SU-DHL-6 (cell line): ENCODE data around the gene FRMPD1.

Experiments used
- H2AFZ ChIP-seq: fragments of 200-600 bp; sonication (generic); 2 replicates; pipeline ENCODE4 v1.6.1; 2014; ENCODE audit warnings: low read depth, mild to moderate bottlenecking, moderate library complexity, mixed read lengths, antibody characterized with exemption, low read length; ENCODE audit not compliant: severe bottlenecking
- H3F3A ChIP-seq: fragments of 200-600 bp; shearing (Covaris generic); 2 replicates; pipeline ENCODE4 v1.6.0; 2016; ENCODE audit warnings: antibody characterized with exemption, mild to moderate bottlenecking; ENCODE audit not compliant: insufficient read depth
- H3K27ac ChIP-seq: fragments of 200-600 bp; sonication (generic); 2 replicates; pipeline ENCODE4 v1.5.1; 2016; ENCODE audit warnings: low read depth, mild to moderate bottlenecking, low read length, moderate library complexity, mixed read lengths
- H3K27me3 ChIP-seq: fragments of 200-600 bp; sonication (generic), shearing (Covaris generic); 2 replicates; pipeline ENCODE4 v1.6.0; 2014; ENCODE audit warnings: mild to moderate bottlenecking, low read length
- H3K36me3 ChIP-seq: fragments of 200-600 bp; sonication (generic); 2 replicates; pipeline ENCODE4 v1.6.1; 2014; ENCODE audit warnings: mild to moderate bottlenecking, low read length, mixed read lengths
- H3K4me2 ChIP-seq: fragments of 300-600, 200-600 bp; shearing (Covaris generic), sonication (generic); 2 replicates; pipeline ENCODE4 v1.6.0; 2014; ENCODE audit warnings: low read length, low read depth, mild to moderate bottlenecking; ENCODE audit not compliant: poor library complexity, severe bottlenecking
- H3K4me3 ChIP-seq: fragments of 200-600 bp; sonication (generic); 2 replicates; pipeline ENCODE4 v1.5.1; 2014; ENCODE audit warnings: antibody characterized with exemption, low read length, mild to moderate bottlenecking, mixed read lengths; ENCODE audit not compliant: insufficient read depth, poor library complexity, severe bottlenecking
- H3K79me2 ChIP-seq: fragments of 200-600 bp; sonication (generic); 2 replicates; pipeline ENCODE4 v1.6.1; 2014; ENCODE audit warnings: mild to moderate bottlenecking, low read length, moderate library complexity; ENCODE audit not compliant: insufficient read depth
- H3K9ac ChIP-seq: fragments of 200-600 bp; sonication (generic); 2 replicates; pipeline ENCODE4 v1.7.0; 2014; ENCODE audit warnings: mild to moderate bottlenecking, low read length
- H3K9me2 ChIP-seq: fragments of 200-600 bp; sonication (generic); replicated peaks from 2 replicates; pipeline ENCODE4 v1.6.1; 2014; ENCODE audit warnings: low read length; ENCODE audit not compliant: insufficient read depth
- H3K9me3 ChIP-seq: fragments of 200-600 bp; sonication (generic); 2 replicates; pipeline ENCODE4 v1.6.1; 2014; ENCODE audit warnings: low read length, mixed read lengths; ENCODE audit not compliant: insufficient read depth
- H4K20me1 ChIP-seq: fragments of 200-600 bp; sonication (generic); 2 replicates; pipeline ENCODE4 v1.6.1; 2014; ENCODE audit warnings: low read depth, mild to moderate bottlenecking, antibody characterized with exemption, low read length, moderate library complexity, mixed read lengths
- CTCF ChIP-seq: fragments of 200-600 bp; sonication (generic); IDR thresholded peaks from one replicate; pipeline ENCODE4 v1.5.1; 2017; ENCODE audit warnings: antibody characterized with exemption, mild to moderate bottlenecking, low read length, moderate library complexity; ENCODE audit not compliant: insufficient read depth, poor library complexity, severe bottlenecking
- EZH2phosphoT487 ChIP-seq: fragments of 200-600 bp; sonication (generic), shearing (Covaris generic); conservative IDR thresholded peaks from 2 replicates; pipeline ENCODE4 v1.6.1; 2018; ENCODE audit warnings: mild to moderate bottlenecking, antibody characterized with exemption, low read length, moderate library complexity, mixed read lengths

The FRMPD1 gene

DNA sequence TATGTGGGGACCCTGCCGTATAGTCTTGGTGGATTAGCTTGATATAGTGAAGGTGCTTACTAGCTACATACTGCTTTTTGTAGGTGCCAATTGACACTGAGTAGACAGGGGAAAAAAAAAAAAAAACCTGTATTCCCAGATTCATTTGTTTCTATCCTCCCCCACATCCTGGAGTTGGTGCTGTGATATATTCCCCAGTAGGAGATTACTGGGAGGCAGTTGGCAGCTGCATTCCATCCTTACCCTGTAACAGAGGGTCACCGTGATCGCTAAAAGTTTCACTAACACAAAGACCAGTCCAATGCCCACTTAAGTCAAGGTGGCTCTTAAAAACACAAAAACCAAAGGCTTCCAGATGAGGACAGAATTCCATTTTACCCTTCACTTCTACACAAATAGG, 30.9 kb upstream of the FRMPD1 start:
- H3F3A ChIP-seq: no peaks in the 10 kb centered on the region
- no peaks in the 10 kb centered on the region for H3K79me2 ChIP-seq
- no peak overlapping the region for H2AFZ ChIP-seq
- H3K4me2 ChIP-seq: no peak overlapping the region
- H3K27ac ChIP-seq: no peak overlapping the region
- H3K9me3 ChIP-seq: no peaks in the 10 kb centered on the region
- no peaks in the 10 kb centered on the region for H3K9me2 ChIP-seq
- no peaks in the 10 kb centered on the region for H4K20me1 ChIP-seq
- no peaks in the 10 kb centered on the region for H3K27me3 ChIP-seq
- no peak overlapping the region for H3K9ac ChIP-seq
- no peak overlapping the region for H3K4me3 ChIP-seq
- H3K36me3 ChIP-seq: no peaks in the 10 kb centered on the region
- TF ChIP-seq EZH2phosphoT487 (no peak), CTCF (no peak)

- no peaks in the 10 kb centered on the region for H3K9me3 ChIP-seq
- H3K9me2 ChIP-seq: no peaks in the 10 kb centered on the region
- no peak overlapping the region for H3K27ac ChIP-seq
- no peaks in the 10 kb centered on the region for H4K20me1 ChIP-seq
- H3F3A ChIP-seq: no peaks in the 10 kb centered on the region
- H2AFZ ChIP-seq: no peak overlapping the region
- no peaks in the 10 kb centered on the region for H3K79me2 ChIP-seq
- H3K4me2 ChIP-seq: no peak overlapping the region
- no peak overlapping the region for H3K9ac ChIP-seq
- no peak overlapping the region for H3K4me3 ChIP-seq
- TF ChIP-seq EZH2phosphoT487 (no peak), CTCF (no peak)
- no peaks in the 10 kb centered on the region for H3K27me3 ChIP-seq
- no peaks in the 10 kb centered on the region for H3K36me3 ChIP-seq
Observed at GRCh38 chr9:37620396-37620795, 30.4 kb upstream of the FRMPD1 start.

DNA sequence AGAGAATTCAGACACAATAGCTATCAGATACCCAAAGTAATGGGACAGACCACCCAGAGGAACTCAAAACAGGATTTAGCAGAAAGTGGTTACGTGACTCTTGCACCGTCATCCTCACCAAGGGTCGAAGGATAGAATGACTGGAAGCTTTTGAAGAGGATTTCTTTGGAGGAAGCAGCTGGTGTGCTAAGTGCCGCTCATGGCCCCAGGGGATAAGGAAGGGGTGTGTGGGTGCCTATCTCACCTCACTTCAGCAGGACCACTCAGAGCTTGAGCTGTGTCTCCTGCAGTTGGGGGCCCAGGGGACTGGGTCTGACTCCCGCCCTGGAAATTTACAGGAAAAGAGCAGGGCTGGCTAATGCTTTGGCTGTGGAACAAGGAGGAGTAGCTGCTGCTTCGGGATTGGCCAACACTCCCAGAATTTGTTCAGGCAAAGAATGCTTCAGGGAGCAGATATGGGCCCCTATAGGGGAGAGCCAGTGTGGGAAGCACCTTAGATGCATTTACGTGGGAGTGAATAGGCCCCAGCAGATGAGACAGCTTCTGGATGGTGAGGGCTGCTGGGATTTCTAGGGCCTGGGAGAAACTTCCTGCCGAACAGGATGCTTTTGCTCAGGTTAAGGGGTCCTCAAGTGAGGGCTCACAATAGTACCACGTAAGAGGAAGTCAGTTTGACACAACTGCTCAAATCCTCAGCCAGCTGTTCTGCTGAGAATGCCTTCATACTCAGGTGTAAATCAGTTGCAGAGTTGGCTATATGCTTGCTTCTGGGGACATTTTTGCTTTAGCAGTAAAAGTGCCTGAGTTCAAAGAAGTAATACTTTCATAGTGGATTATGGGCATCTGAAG, 29.3 kb upstream of the FRMPD1 start:
- no peak overlapping the region for H3K9ac ChIP-seq
- no peaks in the 10 kb centered on the region for H3K9me2 ChIP-seq
- no peaks in the 10 kb centered on the region for H3F3A ChIP-seq
- no peaks in the 10 kb centered on the region for H3K36me3 ChIP-seq
- no peak overlapping the region for H2AFZ ChIP-seq
- H3K9me3 ChIP-seq: no peaks in the 10 kb centered on the region
- TF ChIP-seq EZH2phosphoT487 (no peak), CTCF (no peak)
- no peak overlapping the region for H3K27ac ChIP-seq
- no peaks in the 10 kb centered on the region for H4K20me1 ChIP-seq
- H3K27me3 ChIP-seq: no peaks in the 10 kb centered on the region
- H3K79me2 ChIP-seq: no peaks in the 10 kb centered on the region
- H3K4me3 ChIP-seq: no peak overlapping the region
- no peak overlapping the region for H3K4me2 ChIP-seq
